IMR-90 (cell line): ENCODE measurements around the gene RAD51B. TPM values are rescaled to one million over a fixed set of nuclear protein-coding genes. Genes with fewer than 3 reads are reported as not detected.

ENCODE experiments used
- ATAC-seq: fragments of 200-7000 bp; cut with Tn5 transposase; 2 replicates; pipeline ENCODE4 v1.9.1; 2020; ENCODE audit warnings: low read depth, mild to moderate bottlenecking, moderate library complexity
- BruUV-seq: library from RNA; stranded (reverse); fragments of 400-500 nt; replicated peaks from 2 replicates; lab custom pipeline; 2021; lab: Mats Ljungman, UMichigan
- CTCF ChIA-PET: fragments of 300-600 bp; formaldehyde crosslinking; extraction: SDS; loops from one replicate; lab custom pipeline; 2021; ENCODE audit warnings: antibody characterized with exemption; lab: Yijun Ruan, JAX
- POLR2A ChIA-PET: fragments of 300-600 bp; sonication (Branson Sonifier 250); formaldehyde crosslinking; loops from one replicate; lab custom pipeline; 2022; ENCODE audit warnings: antibody characterized with exemption; ENCODE audit not compliant: unreplicated experiment; lab: Charles Lee
- DNase-seq: peaks from one replicate; pipeline ENCODE4 v3.0.0; 2013
- H2AFZ ChIP-seq: replicated peaks from 2 replicates; pipeline ENCODE3; 2013; ENCODE audit warnings: low read length, mild to moderate bottlenecking; ENCODE audit not compliant: poor library complexity
- H2AK5ac ChIP-seq: 2 replicates; pipeline ENCODE4 v1.6.1; 2013; ENCODE audit warnings: low read depth, low read length, inconsistent platforms
- H2AK9ac ChIP-seq: replicated peaks from 2 replicates; pipeline ENCODE3; 2013; ENCODE audit warnings: mild to moderate bottlenecking, low read depth, low read length, moderate library complexity; ENCODE audit not compliant: poor library complexity
- H2BK120ac ChIP-seq: 2 replicates; pipeline ENCODE4 v1.6.1; 2013; ENCODE audit warnings: low read depth, low read length, inconsistent platforms
- H2BK15ac ChIP-seq: 3 replicates; pipeline ENCODE4 v1.6.1; 2013; ENCODE audit warnings: low read depth, low read length, inconsistent platforms
- H2BK20ac ChIP-seq: 2 replicates; pipeline ENCODE4 v1.6.1; 2013; ENCODE audit warnings: low read depth, mild to moderate bottlenecking, inconsistent platforms, low read length, moderate library complexity
- H2BK5ac ChIP-seq: 2 replicates; pipeline ENCODE4 v1.6.1; 2013; ENCODE audit warnings: mild to moderate bottlenecking, low read depth, low read length, inconsistent platforms; ENCODE audit not compliant: poor library complexity, severe bottlenecking
- H3K14ac ChIP-seq: replicated peaks from 2 replicates; pipeline ENCODE4 v1.6.1; 2013; ENCODE audit warnings: low read depth, low read length, inconsistent platforms
- H3K18ac ChIP-seq: 2 replicates; pipeline ENCODE4 v1.6.1; 2013; ENCODE audit warnings: low read depth, low read length, control low read depth
- H3K23ac ChIP-seq: 2 replicates; pipeline ENCODE4 v1.6.1; 2013; ENCODE audit warnings: low read depth, low read length, inconsistent platforms
- H3K27ac ChIP-seq: 2 replicates; pipeline ENCODE4 v1.5.1; 2013; ENCODE audit warnings: mild to moderate bottlenecking, control low read depth, low read length; ENCODE audit not compliant: insufficient read depth
- H3K27me3 ChIP-seq: 2 replicates; pipeline ENCODE4 v1.6.1; 2013; ENCODE audit warnings: low read length; ENCODE audit not compliant: control insufficient read depth, insufficient read depth
- H3K36me3 ChIP-seq: 2 replicates; pipeline ENCODE4 v1.6.1; 2013; ENCODE audit warnings: low read length, mixed read lengths; ENCODE audit not compliant: control insufficient read depth, insufficient read depth
- H3K4ac ChIP-seq: 2 replicates; pipeline ENCODE4 v1.6.1; 2013; ENCODE audit warnings: low read depth, low read length, inconsistent platforms
- H3K4me1 ChIP-seq: 2 replicates; pipeline ENCODE4 v1.6.1; 2013; ENCODE audit warnings: low read length, mixed read lengths; ENCODE audit not compliant: control insufficient read depth, insufficient read depth
- H3K4me2 ChIP-seq: 2 replicates; pipeline ENCODE4 v1.6.1; 2013; ENCODE audit warnings: low read depth, mild to moderate bottlenecking, control low read depth, low read length, moderate library complexity
- H3K4me3 ChIP-seq: 2 replicates; pipeline ENCODE4 v1.5.1; 2013; ENCODE audit warnings: low read depth, mild to moderate bottlenecking, control low read depth, low read length, moderate library complexity; ENCODE audit not compliant: insufficient read depth
- H3K56ac ChIP-seq: 2 replicates; pipeline ENCODE4 v1.6.1; 2013; ENCODE audit warnings: low read length, inconsistent platforms; ENCODE audit not compliant: insufficient read depth; ENCODE audit errors: extremely low read depth
- H3K79me1 ChIP-seq, 2 experiments: 2 replicates each; pipeline ENCODE4 v1.6.1; 2013; ENCODE audit warnings: low read length in 2 of 2, inconsistent platforms in 1 of 2, low read depth in 1 of 2
- H3K9ac ChIP-seq: 2 replicates; pipeline ENCODE4 v1.6.1; 2013; ENCODE audit warnings: low read depth, low read length, control low read depth
- H3K9me1 ChIP-seq: 2 replicates; pipeline ENCODE4 v1.6.1; 2013; ENCODE audit warnings: low read length, inconsistent platforms; ENCODE audit not compliant: insufficient read depth
- H3K9me3 ChIP-seq: 2 replicates; pipeline ENCODE4 v1.6.1; 2013; ENCODE audit warnings: low read length; ENCODE audit not compliant: control insufficient read depth, insufficient read depth
- H4K20me1 ChIP-seq: 2 replicates; pipeline ENCODE4 v1.6.1; 2013; ENCODE audit warnings: low read length, inconsistent platforms; ENCODE audit not compliant: insufficient read depth
- H4K5ac ChIP-seq: 2 replicates; pipeline ENCODE4 v1.6.1; 2013; ENCODE audit warnings: mild to moderate bottlenecking, low read depth, low read length, control low read depth
- H4K8ac ChIP-seq, 2 experiments: 2 replicates each; pipeline ENCODE4 v1.6.1; 2013; ENCODE audit warnings: low read depth in 2 of 2, low read length in 2 of 2, control low read depth in 1 of 2, inconsistent platforms in 1 of 2
- H4K91ac ChIP-seq: 2 replicates; pipeline ENCODE4 v1.6.1; 2013; ENCODE audit warnings: low read depth, low read length, inconsistent platforms; ENCODE audit not compliant: insufficient read depth
- BHLHE40 ChIP-seq: fragments of 150-350 bp; IDR thresholded peaks from 2 replicates; pipeline ENCODE4 v1.6.1; 2016; ENCODE audit warnings: mild to moderate bottlenecking, low read depth, low read length
- CEBPB ChIP-seq: IDR thresholded peaks from 2 replicates; pipeline ENCODE4 v1.6.1; 2012; ENCODE audit warnings: low read depth, low read length, improper control_type of control experiment
- CHD1 ChIP-seq: IDR thresholded peaks from 2 replicates; pipeline ENCODE4 v1.6.1; 2012; ENCODE audit warnings: low read depth, low read length, improper control_type of control experiment
- CTCF ChIP-seq: conservative IDR thresholded peaks from 2 replicates; pipeline ENCODE4 v1.5.1; 2012; ENCODE audit warnings: mild to moderate bottlenecking, low read depth, low read length, improper control_type of control experiment
- ELK1 ChIP-seq: fragments of 150-350 bp; IDR thresholded peaks from 2 replicates; pipeline ENCODE4 v1.6.1; 2016; ENCODE audit warnings: low read depth, mild to moderate bottlenecking, low read length, moderate library complexity, borderline replicate concordance
- FOS ChIP-seq: fragments of 150-350 bp; IDR thresholded peaks from 2 replicates; pipeline ENCODE4 v1.6.1; 2016; ENCODE audit warnings: low read depth, low read length
- MAFK ChIP-seq: IDR thresholded peaks from 2 replicates; pipeline ENCODE4 v1.6.1; 2012; ENCODE audit warnings: low read depth, low read length, improper control_type of control experiment
- MAZ ChIP-seq: IDR thresholded peaks from 2 replicates; pipeline ENCODE4 v1.6.1; 2012; ENCODE audit warnings: low read depth, mild to moderate bottlenecking, low read length, improper control_type of control experiment, moderate library complexity, borderline replicate concordance
- MXI1 ChIP-seq: IDR thresholded peaks from 2 replicates; pipeline ENCODE4 v1.6.1; 2012; ENCODE audit warnings: low read depth, mild to moderate bottlenecking, low read length, moderate library complexity, borderline replicate concordance
- NFE2L2 ChIP-seq: fragments of 150-350 bp; IDR thresholded peaks from 2 replicates; pipeline ENCODE4 v1.6.1; 2016; ENCODE audit warnings: low read depth, mild to moderate bottlenecking, low read length
- POLR2A ChIP-seq: IDR thresholded peaks from 2 replicates; pipeline ENCODE4 v1.6.1; 2012; ENCODE audit warnings: mild to moderate bottlenecking, low read depth, low read length
- RAD21 ChIP-seq: IDR thresholded peaks from 2 replicates; pipeline ENCODE4 v1.6.1; 2012; ENCODE audit warnings: low read length, improper control_type of control experiment
- RCOR1 ChIP-seq: IDR thresholded peaks from 2 replicates; pipeline ENCODE4 v1.6.1; 2012; ENCODE audit warnings: mild to moderate bottlenecking, low read length, improper control_type of control experiment; ENCODE audit not compliant: insufficient replicate concordance
- RFX5 ChIP-seq: IDR thresholded peaks from 2 replicates; pipeline ENCODE4 v1.8.0; 2012; ENCODE audit warnings: low read depth, mild to moderate bottlenecking, low read length, moderate library complexity
- SMC3 ChIP-seq: fragments of 150-350 bp; IDR thresholded peaks from 2 replicates; pipeline ENCODE4 v1.6.1; 2016; ENCODE audit warnings: low read depth, mild to moderate bottlenecking, antibody characterized with exemption, low read length, moderate library complexity
- USF2 ChIP-seq: fragments of 150-350 bp; IDR thresholded peaks from 2 replicates; pipeline ENCODE4 v1.6.1; 2017; ENCODE audit warnings: mild to moderate bottlenecking, antibody characterized with exemption, low read length, low read depth
- WGBS, 2 experiments: methylation state at CpG; one replicate each; pipeline versions ENCODE4 v1.1.5 to v1.1.7; 2013; ENCODE audit warnings: missing lambda C conversion rate in 2 of 2; ENCODE audit not compliant: insufficient read length in 1 of 2; ENCODE audit errors: extremely low coverage in 2 of 2; 5-methylcytosine and 5-hydroxymethylcytosine counted together
- dilution Hi-C: fragments of 300-500 bp; cut with HindIII; formaldehyde crosslinking; loops from one replicate; pipeline ENCODE4 v1.14.3; 2018; ENCODE audit warnings: low sequenced_read_pairs; ENCODE audit not compliant: unreplicated experiment
- in situ Hi-C: fragments of 300-500 bp; cut with MboI; formaldehyde crosslinking; loops from 3 replicates; pipeline ENCODE4 v1.14.3; 2019; ENCODE audit warnings: low sequenced_read_pairs, inconsistent platforms, mixed read lengths
- intact Hi-C: fragments of 100-400 bp; cut with micrococcal nuclease; formaldehyde crosslinking; loops from 2 replicates; pipeline ENCODE4 v1.10.0; 2022
- polyA plus RNA-seq, 3 experiments: library from polyadenylated mRNA; depleted of rRNA; stranded (reverse); fragments of >200 nt; gene quantifications; 2 replicates each; pipeline ENCODE4 v1.2.3, GENCODE V29; 2012; ENCODE audit warnings: low replicate concordance in 1 of 3
- total RNA-seq: library from RNA; depleted of rRNA; stranded (reverse); fragments of >200 nt; gene quantifications from 2 replicates; pipeline ENCODE4 v1.2.3, GENCODE V29; 2012

The RAD51B gene
- total and polyA plus RNA-seq, 2 of the 4 experiments (the other 2 are of a cell fraction), result 5.1 to 18.8 TPM

GRCh38 chr14:68132563-68133121 is 313.1 kb downstream of the RAD51B start:
- H3K14ac ChIP-seq, result no peak overlapping the region
- no peak for DNase-seq
- intact Hi-C loops (no loop called here), dilution Hi-C loops (no loop called here), in situ Hi-C loops (no loop called here)
- ATAC-seq, result no peak
- WGBS, 2 experiments, result no CpG with 5 or more reads among the region's 1 CpG
- no peak overlapping the region for H3K4me3 ChIP-seq
- H3K36me3 ChIP-seq, result no peaks in the 10 kb centered on the region
- peaks cover 4% of the 10 kb centered on the region; the same call in 1 of the 2 replicates for H3K9me1 ChIP-seq
- H4K20me1 ChIP-seq, result no peaks in the 10 kb centered on the region
- no peak overlapping the region for H4K8ac ChIP-seq
- no peaks in the 10 kb centered on the region for H3K9me3 ChIP-seq
- ChIA-PET CTCF (no interaction called here), POLR2A (no interaction called here)
- no peak overlapping the region for H2AK5ac ChIP-seq
- no peak overlapping the region for H3K56ac ChIP-seq
- H2BK15ac ChIP-seq, result no peak overlapping the region
- no peak overlapping the region for H4K5ac ChIP-seq
- no peak overlapping the region for H2BK120ac ChIP-seq
- no peak overlapping the region for H3K4ac ChIP-seq
- H3K4me1 ChIP-seq, result peaks cover 2% of the 10 kb centered on the region
- no peak overlapping the region for H3K18ac ChIP-seq
- H4K91ac ChIP-seq, result no peak overlapping the region
- no peaks in the 10 kb centered on the region for H3K79me1 ChIP-seq
- TF ChIP-seq MXI1 (no peak), RFX5 (no peak), POLR2A (no peak), FOS (no peak), USF2 (no peak), RAD21 (no peak), BHLHE40 (no peak), SMC3 (no peak), CEBPB (no peak), NFE2L2 (no peak), RCOR1 (no peak), ELK1 (no peak), MAZ (no peak), CTCF (no peak), CHD1 (no peak), MAFK (no peak)
- H3K23ac ChIP-seq, result no peak overlapping the region
- H2BK20ac ChIP-seq, result no peak overlapping the region
- H3K27me3 ChIP-seq, result no peaks in the 10 kb centered on the region
- H3K27ac ChIP-seq, result no peak overlapping the region
- H2BK5ac ChIP-seq, result no peak overlapping the region
- H3K4me2 ChIP-seq, result no peak overlapping the region
- H2AK9ac ChIP-seq, result no peak overlapping the region
- H2AFZ ChIP-seq, result no peak overlapping the region
- H3K9ac ChIP-seq, result no peak overlapping the region
- no TSS peak for BruUV-seq
